ENCODE results near the gene TXNIP. TPM values are rescaled to one million over a fixed set of nuclear protein-coding genes. Genes with fewer than 3 reads are reported as not detected.
A peak's percentile ranks its signal among the peaks of the same experiment; 100 is the strongest.

TXNIP gene
- total RNA-seq, 1 experiment from 2014 or later, result 23.2 TPM

DNA sequence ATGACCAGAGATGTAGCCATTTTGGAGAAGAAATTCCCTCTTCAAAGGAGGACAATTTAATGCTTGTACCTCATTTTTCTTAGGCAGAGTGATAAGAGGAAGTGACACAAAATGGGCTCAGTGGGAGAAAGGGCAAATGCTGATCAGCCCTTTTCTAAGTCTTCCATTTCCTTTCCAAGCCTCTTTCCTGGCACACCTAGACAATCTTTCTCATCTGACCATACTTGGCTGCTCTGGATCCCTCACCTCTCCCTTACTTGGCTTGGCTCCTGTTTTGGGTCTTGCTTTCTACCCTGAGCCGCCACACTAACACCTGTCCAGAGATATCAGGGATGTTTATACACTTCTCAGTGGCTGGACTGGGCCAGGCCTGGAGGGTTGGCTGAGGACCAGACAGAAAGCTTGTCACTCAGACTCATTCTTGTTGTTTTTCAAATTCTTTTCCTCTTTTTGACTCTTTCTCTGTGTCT is 13.1 kb downstream of the TXNIP start:
- Mint-ChIP-seq H3K27ac (peak overlapping the region in 1 of 3 experiments; percentile 31; a peak in 1 of 7 replicates), H3K4me1 (peaks cover 23 to 28% of the 10 kb centered on the region in 2 experiments), H3K36me3 (ENCODE audit: insufficient read depth in 1 of 3, low read depth in 3 of 3) (no peaks in the 10 kb centered on the region), H3K4me3 (no peak overlapping the region; a peak in 1 of 5 replicates), H3K9me3 (no peaks in the 10 kb centered on the region), H3K27me3 (ENCODE audit: low read depth) (peaks cover 5% of the 10 kb centered on the region)
- no peak overlapping the region for H3K4me2 ChIP-seq (ENCODE audit: insufficient read depth, insufficient read length, low read length)
- no peak for DNase-seq
- H3K9ac ChIP-seq (ENCODE audit: extremely low read depth, insufficient read length, low read length), result no peak overlapping the region
- H2BK120ac ChIP-seq (ENCODE audit: low read depth, low read length, poor library complexity, severe bottlenecking), result no peak overlapping the region
- no peaks in the 10 kb centered on the region for H3K27me3 ChIP-seq (ENCODE audit: insufficient read depth, low read length)
- H2BK20ac ChIP-seq (ENCODE audit: low read depth, low read length, poor library complexity, severe bottlenecking), result no peak overlapping the region
- H2BK15ac ChIP-seq (ENCODE audit: low read depth, low read length), result no peak overlapping the region
- no peak overlapping the region for H4K91ac ChIP-seq (ENCODE audit: insufficient read length, low read depth, low read length)
- no peak overlapping the region for H3K23ac ChIP-seq (ENCODE audit: insufficient read length, low read depth, low read length)
- TF ChIP-seq, protein P1, sequence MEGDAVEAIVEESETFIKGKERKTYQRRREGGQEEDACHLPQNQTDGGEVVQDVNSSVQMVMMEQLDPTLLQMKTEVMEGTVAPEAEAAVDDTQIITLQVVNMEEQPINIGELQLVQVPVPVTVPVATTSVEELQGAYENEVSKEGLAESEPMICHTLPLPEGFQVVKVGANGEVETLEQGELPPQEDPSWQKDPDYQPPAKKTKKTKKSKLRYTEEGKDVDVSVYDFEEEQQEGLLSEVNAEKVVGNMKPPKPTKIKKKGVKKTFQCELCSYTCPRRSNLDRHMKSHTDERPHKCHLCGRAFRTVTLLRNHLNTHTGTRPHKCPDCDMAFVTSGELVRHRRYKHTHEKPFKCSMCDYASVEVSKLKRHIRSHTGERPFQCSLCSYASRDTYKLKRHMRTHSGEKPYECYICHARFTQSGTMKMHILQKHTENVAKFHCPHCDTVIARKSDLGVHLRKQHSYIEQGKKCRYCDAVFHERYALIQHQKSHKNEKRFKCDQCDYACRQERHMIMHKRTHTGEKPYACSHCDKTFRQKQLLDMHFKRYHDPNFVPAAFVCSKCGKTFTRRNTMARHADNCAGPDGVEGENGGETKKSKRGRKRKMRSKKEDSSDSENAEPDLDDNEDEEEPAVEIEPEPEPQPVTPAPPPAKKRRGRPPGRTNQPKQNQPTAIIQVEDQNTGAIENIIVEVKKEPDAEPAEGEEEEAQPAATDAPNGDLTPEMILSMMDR (conservative IDR thresholded peaks at IDR 0.05), result no peak
- H3K23me2 ChIP-seq (ENCODE audit: insufficient read length, low read depth, low read length, poor library complexity, severe bottlenecking), result no peaks in the 10 kb centered on the region
- no CpG with 5 or more reads among the region's 1 CpG for WGBS (ENCODE audit: extremely low coverage, insufficient read length, low lambda C conversion rate)
- H3K14ac ChIP-seq (ENCODE audit: insufficient read depth, low read length), result no peak overlapping the region
- peaks cover 17% of the 10 kb centered on the region for H3K4me1 ChIP-seq (ENCODE audit: insufficient read depth, low read length)
- H3K56ac ChIP-seq (ENCODE audit: insufficient read length, low read depth, low read length), result no peak overlapping the region
- H2AFZ ChIP-seq (ENCODE audit: low read length), result no peak overlapping the region
- H3K18ac ChIP-seq (ENCODE audit: insufficient read length, low read depth, low read length), result no peak overlapping the region
- H4K5ac ChIP-seq (ENCODE audit: insufficient read length, low read depth, low read length), result no peak overlapping the region
- no peak overlapping the region for H3K4ac ChIP-seq (ENCODE audit: low read depth, low read length)
- no peaks in the 10 kb centered on the region for H4K20me1 ChIP-seq (ENCODE audit: control insufficient read depth, insufficient read depth, insufficient read length)
- no peaks in the 10 kb centered on the region for H3K79me2 ChIP-seq (ENCODE audit: insufficient read depth, low read length)
- no peak overlapping the region for H2BK5ac ChIP-seq (ENCODE audit: insufficient read length, low read length)
- no peak overlapping the region for H2BK12ac ChIP-seq (ENCODE audit: insufficient read length, low read depth, low read length)
- H3T11ph ChIP-seq (ENCODE audit: low read length), result no peak overlapping the region
- no peak overlapping the region for H3K27ac ChIP-seq (ENCODE audit: insufficient read length, low read depth, low read length)
- H4K8ac ChIP-seq (replicated peaks; ENCODE audit: insufficient read length, low read depth, low read length), result no peak overlapping the region
- H3K9me3 ChIP-seq (ENCODE audit: control insufficient read depth, low read depth, low read length), result no peaks in the 10 kb centered on the region
- H2AK5ac ChIP-seq (ENCODE audit: insufficient read length, low read length), result no peak overlapping the region
- no peaks in the 10 kb centered on the region for H3K79me1 ChIP-seq (ENCODE audit: insufficient read depth, low read depth, low read length, poor library complexity, severe bottlenecking)

Measured in H9 (cell line).